NCI-H2227 treated with DMSO at 0.1 percent for 48 hours (cell line): ENCODE results near the gene GCLC.

Experiments used
- DNase-seq: peaks from one replicate; lab custom pipeline; 2025; lab: John Stamatoyannopoulos, UW

The GCLC gene

GRCh38 chr6:53524455-53524815 lies 20.5 kb downstream of the GCLC start:
- no peak for DNase-seq

GRCh38 chr6:53523511-53524454 lies 21.1 kb downstream of the GCLC start:
- no peak for DNase-seq

- DNase-seq = no peak
Observed at GRCh38 chr6:53520320-53520928, 24.5 kb downstream of the GCLC start.

GRCh38 chr6:53518862-53519261 lies 26.0 kb downstream of the GCLC start:
- no peak for DNase-seq

DNA sequence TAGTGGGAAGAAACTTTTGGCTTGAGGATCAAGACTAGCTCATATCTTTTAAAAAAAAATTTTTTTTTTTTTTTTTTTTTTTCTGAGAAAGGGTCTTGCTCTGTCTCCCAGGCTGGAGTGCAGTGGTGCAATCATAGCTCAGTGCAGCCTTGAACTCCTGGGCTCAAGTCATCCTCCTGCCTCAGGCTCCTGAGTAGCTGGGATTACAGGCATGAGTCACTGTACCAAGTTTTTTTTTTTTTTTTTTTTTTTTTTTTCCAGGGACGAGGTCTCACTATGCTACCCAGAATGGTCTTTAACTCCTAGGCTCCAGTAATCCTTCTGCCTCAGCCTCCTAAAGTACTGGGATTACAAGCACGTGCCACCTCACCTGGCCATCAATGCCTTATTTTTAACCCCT lies 27.9 kb downstream of the GCLC start:
- DNase-seq = no peak

GRCh38 chr6:53514677-53515076 lies 30.2 kb downstream of the GCLC start:
- DNase-seq = no peak

- no peak for DNase-seq
Observed at GRCh38 chr6:53513519-53513966, 31.4 kb downstream of the GCLC start.

- DNase-seq = no peak
Observed at GRCh38 chr6:53513056-53513455, 31.8 kb downstream of the GCLC start.

DNA sequence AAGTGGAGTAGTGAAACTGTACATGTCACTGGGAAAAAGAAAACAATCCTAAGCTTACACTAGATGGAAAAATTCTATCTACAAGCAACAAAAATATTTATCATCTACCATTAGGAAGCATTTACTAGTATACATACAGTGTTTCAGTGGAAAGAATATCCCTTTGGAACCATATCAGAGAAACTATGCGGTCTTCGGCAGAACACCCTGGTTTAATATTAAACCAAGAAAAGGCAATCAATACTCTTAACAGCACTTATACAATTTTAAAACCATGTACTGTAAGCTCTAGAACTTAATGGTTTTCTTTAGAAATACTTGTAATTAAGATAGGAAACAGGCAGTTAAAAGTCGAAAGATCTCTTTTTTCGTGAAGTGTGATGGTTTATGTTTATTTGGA lies 32.3 kb downstream of the GCLC start:
- DNase-seq = no peak

GRCh38 chr6:53510746-53511145 lies 34.2 kb downstream of the GCLC start:
- DNase-seq = no peak

GRCh38 chr6:53506872-53507271 lies 38.0 kb downstream of the GCLC start:
- no peak for DNase-seq

GRCh38 chr6:53504512-53504911 lies 40.4 kb downstream of the GCLC start:
- no peak for DNase-seq

- DNase-seq = no peak
Observed at GRCh38 chr6:53503060-53503459, 41.8 kb downstream of the GCLC start.

DNA sequence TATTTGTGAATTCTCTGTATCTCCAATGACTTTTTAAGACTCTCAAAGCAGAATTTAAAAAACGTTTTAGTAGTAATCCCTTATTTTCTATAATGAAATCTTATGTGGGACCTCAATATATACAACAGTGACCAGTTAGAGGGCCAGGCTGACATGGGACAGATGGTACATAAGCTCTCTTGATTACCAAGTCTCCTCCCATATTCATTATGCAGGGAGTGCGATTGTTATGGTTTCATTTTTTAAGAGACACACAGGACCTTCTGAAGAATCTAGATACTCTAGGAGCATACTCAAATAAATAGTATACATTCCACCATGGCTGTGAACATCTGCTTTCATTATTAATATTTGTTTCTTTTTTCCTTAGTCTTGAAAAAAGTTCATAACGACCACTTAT lies 43.5 kb downstream of the GCLC start:
- DNase-seq = no peak

DNA sequence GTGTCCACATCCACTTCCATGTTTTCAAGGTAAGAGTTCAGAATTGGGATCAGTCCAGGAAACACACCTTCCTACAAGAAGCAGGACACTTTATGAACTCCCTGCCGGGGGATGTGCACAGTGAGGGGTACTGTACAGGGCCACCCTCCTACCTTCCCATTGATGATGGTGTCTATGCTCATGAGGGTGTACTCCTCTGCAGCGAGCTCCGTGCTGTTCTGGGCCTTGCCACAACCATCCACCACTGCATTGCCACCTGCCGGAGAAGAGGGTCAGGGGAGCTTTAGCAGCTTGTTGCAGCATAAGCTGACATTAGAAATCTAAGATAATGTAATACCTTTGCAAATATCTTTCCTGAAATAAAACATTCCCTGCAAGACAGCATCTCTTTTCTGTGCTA lies 44.8 kb downstream of the GCLC start:
- no peak for DNase-seq

- DNase-seq = no peak
Observed at GRCh38 chr6:53499094-53499493, 45.8 kb downstream of the GCLC start.

GRCh38 chr6:53498649-53499048 lies 46.3 kb downstream of the GCLC start:
- DNase-seq = no peak

DNA sequence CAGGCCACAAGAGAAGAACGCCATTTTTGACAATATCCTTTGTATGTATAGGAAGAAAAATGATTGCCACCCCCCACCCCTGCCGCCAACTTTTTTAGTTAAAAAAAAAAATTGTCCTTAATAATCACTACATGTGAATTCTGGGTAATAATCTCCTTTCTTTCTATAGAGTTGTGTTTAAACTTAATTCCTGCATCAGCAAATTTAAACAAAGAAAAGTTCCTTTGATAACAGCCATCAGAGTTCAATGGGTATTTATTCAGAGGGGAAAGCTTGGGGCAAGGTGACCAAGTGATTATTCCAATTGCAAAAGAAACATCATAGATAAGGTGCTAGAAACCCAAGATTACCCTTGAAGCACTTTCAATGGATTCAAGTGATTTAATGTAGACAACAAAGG lies 47.0 kb downstream of the GCLC start:
- no peak for DNase-seq

- no peak for DNase-seq
Observed at GRCh38 chr6:53496797-53497375, 48.0 kb downstream of the GCLC start.

GRCh38 chr6:53495506-53496499 lies 49.1 kb downstream of the GCLC start:
- DNase-seq = no peak

DNA sequence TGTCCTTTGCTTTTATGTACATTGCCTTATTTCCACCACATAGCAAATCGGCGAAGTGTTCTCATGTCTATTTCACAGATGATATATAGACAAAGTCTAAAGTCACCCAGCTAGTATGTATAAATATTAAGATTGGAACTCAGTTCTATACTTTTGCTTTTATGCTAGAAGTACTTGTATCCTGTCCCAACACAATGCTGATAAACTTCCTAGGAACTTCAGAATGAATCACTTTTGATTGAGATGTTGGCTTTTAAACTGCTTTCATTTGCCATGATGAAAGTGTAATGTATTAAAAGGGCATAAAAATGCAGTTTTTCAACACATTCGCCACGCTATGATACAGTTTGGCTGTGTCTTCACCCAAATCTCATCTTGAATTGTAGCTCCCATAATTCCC lies 50.8 kb downstream of the GCLC start:
- no peak for DNase-seq

DNA sequence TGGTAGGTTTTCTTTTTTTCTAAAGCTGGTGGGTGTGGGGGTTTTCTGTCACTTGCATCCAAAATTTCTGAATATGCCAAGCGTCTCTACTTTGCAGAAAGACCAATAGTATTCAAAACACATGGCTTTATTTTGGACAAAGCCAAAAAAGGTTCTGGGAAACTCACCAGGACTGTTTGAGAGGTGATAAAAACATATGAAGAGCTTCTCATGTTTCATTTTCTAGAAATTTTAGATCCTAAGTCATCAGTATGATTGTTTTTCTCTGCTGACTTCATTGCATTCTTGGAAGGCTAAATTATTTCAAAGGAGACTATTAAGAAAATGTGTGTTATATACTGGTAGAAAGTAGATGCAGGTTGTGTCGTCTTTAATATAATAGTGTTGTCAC lies 51.3 kb downstream of the GCLC start:
- no peak for DNase-seq
